Adipocyte (in vitro differentiated cells): ENCODE results near the gene KDR.

Experiments used
- DNase-seq: peaks from one replicate; pipeline ENCODE4 v3.0.0-alpha.2; 2015; ENCODE audit warnings: low read depth
- H3K27me3 ChIP-seq: replicated peaks from 2 replicates; pipeline ENCODE4 v1.7.0; 2013; ENCODE audit warnings: mild to moderate bottlenecking, low read length, moderate library complexity; ENCODE audit not compliant: control insufficient read depth, insufficient read depth
- H3K36me3 ChIP-seq: 2 replicates; pipeline ENCODE4 v1.7.0; 2013; ENCODE audit warnings: low read length, mild to moderate bottlenecking, moderate library complexity; ENCODE audit not compliant: control insufficient read depth, insufficient read depth, severe bottlenecking
- H3K4me1 ChIP-seq: 2 replicates; pipeline ENCODE4 v1.7.0; 2013; ENCODE audit warnings: mild to moderate bottlenecking, low read length, moderate library complexity; ENCODE audit not compliant: control insufficient read depth, insufficient read depth
- H3K4me3 ChIP-seq: 2 replicates; pipeline ENCODE4 v1.7.0; 2013; ENCODE audit warnings: mild to moderate bottlenecking, low read length, moderate library complexity
- H3K9ac ChIP-seq: 2 replicates; pipeline ENCODE4 v1.7.0; 2013; ENCODE audit warnings: mild to moderate bottlenecking, low read length, moderate library complexity
- H3K9me3 ChIP-seq: 2 replicates; pipeline ENCODE4 v1.7.0; 2013; ENCODE audit warnings: mild to moderate bottlenecking, low read length, moderate library complexity; ENCODE audit not compliant: control insufficient read depth

The KDR gene

DNA sequence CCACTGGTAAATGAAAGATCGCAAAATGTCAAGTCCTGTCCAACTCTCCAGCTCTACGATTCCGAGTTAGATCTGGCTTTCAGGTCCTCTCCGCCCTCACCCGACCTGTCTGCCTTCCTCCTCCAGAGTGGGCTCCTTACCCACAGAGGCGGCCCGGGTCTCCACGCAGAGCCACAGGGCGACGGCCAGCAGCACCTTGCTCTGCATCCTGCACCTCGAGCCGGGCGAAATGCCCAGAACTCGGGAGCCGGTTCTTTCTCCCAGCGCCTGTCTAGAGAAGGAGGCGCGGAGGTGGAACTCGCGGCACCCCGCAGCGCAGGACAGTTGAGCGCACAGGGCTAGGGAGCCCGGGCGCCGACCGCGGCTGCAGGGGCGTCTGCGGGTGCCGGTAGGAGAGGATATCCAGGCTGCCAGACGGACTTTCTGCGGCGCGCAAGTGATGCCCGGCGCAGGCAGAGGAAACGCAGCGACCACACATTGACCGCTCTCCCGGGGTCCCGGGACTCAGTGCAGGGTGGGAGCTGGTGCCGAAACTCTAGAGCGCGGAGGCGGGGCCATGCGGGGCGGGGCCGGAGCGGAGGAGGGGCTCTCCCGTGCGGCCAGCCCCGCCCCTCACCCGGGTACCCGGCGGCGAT is at the start of gene KDR:
TSS of gene KDR (minus strand) at position 509 of the 635 bp plus-strand sequence. CDS start at position 207, 302 bp downstream.
- H3K9ac ChIP-seq, result no peak within 1 kb of the TSS
- H3K4me3 ChIP-seq, result peak within 1 kb of the TSS; percentile 73
- H3K27me3 ChIP-seq, result peaks cover 31% of the 10 kb centered on the region
- peaks cover 5% of the 10 kb centered on the region for H3K9me3 ChIP-seq
- peaks cover 3% of the 10 kb centered on the region for H3K4me1 ChIP-seq
- H3K36me3 ChIP-seq, result no peaks in the 10 kb centered on the region
- DNase-seq, result peak; percentile 30

DNA sequence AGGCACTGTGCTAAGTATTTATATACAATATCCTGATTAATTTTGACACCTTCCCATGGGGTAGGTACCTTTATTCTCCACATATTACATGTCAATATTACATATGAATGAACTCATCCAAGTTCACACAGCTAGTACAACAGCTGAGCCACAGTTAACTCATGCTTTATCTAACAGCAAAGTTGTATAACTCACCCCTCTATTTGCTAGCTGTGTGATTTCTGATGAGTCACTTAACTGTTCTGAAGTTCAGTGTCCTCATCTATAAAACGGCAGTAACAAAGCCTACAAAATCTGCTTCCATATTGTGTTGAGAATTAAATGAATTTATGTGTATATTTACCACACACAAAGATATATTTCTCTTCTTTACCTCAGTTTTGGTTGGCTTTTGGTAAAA is 48.2 kb upstream of the KDR start:
- Histone ChIP-seq H3K27me3 (no peaks in the 10 kb centered on the region), H3K9me3 (no peaks in the 10 kb centered on the region), H3K4me1 (peaks cover 22% of the 10 kb centered on the region), H3K36me3 (no peaks in the 10 kb centered on the region), H3K9ac (no peak overlapping the region), H3K4me3 (no peak overlapping the region)
- DNase-seq, result no peak

DNA sequence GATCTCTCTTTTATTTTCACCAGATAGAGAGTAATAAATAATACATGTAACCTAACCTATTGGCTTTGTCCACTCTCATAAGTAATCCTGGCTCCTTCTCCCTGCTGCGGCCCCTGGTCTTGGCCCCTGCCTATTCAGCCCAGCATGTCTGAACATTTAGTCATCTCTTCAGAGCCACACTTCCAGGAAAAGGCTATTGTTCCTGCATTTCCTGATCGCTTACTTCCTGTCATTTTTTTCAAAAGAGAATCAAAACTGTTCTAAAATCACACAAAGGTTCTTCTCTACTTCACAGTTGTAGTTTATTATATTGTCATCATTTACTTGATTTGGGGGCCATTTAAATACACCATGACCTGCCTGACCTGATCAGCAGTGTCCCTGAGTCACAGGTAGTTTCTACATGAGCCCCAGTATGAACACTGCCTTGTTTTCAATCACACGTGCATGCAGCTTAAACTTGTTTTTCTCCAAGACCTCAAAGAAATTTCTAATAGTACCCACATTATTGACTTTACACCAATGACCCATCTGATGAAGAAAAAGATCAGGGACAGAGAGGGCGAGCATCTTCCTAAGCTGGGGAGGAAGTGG is 47.4 kb upstream of the KDR start:
- no peaks in the 10 kb centered on the region for H3K27me3 ChIP-seq
- no peak for DNase-seq

DNA sequence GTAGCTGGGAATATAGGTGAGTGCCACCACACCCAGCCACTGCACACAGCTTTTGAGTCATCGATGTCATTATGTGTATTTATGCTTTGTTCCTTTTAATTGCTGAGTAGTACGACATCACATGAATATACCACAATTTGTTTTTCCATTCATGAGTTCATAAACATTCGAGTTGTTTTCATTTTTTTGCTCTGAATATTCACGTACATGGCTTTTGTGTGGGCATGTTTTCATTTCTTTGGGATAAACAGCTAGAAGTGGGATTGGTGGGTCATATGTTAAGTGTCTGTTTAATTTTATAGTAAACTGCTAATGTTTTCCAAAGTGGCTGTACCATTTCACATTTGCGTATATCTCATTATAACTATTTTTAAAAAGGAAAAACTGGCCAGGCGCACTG is 45.1 kb upstream of the KDR start:
- Histone ChIP-seq H3K9me3 (no peaks in the 10 kb centered on the region), H3K9ac (no peak overlapping the region), H3K4me3 (no peak overlapping the region), H3K4me1 (peaks cover 14% of the 10 kb centered on the region), H3K27me3 (no peaks in the 10 kb centered on the region), H3K36me3 (no peaks in the 10 kb centered on the region)
- no peak for DNase-seq

More for the DNA sequence above, 47.4 kb upstream of the KDR start:
- Histone ChIP-seq H3K4me3 (no peak overlapping the region), H3K36me3 (no peaks in the 10 kb centered on the region), H3K4me1 (peaks cover 22% of the 10 kb centered on the region), H3K9ac (no peak overlapping the region), H3K9me3 (no peaks in the 10 kb centered on the region)

DNA sequence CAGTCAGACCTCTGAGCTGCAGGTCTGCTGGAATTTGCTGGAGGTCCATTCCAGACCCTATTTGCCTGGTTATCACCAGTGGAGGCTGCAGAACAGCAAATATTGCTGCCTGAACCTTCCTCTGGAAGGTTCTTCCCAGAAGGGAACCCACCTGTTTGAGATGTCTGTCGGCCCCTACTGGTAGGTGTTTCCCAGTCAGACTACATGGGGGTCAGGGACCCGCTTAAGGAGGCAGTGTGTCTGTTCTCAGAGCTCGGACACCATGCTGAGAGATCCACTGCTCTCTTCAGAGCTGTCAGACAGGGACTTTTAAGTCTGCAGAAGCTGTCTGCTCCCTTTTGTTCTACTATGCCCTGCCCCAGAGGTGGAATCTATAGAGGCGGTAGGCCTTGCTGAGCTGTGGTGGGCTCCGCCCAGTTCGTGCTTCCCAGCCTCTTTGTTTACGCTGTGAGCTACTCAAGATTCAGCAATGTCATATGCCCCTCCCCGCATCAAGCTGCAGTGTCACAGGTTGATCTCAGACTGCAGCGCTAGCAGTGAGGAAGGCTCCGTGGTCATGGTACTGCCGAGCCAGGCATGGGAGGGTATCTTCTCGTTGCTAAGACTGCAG is 44.1 kb upstream of the KDR start:
- no peak for DNase-seq
- Histone ChIP-seq H3K36me3 (no peaks in the 10 kb centered on the region), H3K4me1 (peaks cover 8% of the 10 kb centered on the region), H3K4me3 (no peak overlapping the region), H3K9ac (no peak overlapping the region), H3K9me3 (no peaks in the 10 kb centered on the region), H3K27me3 (no peaks in the 10 kb centered on the region)

DNA sequence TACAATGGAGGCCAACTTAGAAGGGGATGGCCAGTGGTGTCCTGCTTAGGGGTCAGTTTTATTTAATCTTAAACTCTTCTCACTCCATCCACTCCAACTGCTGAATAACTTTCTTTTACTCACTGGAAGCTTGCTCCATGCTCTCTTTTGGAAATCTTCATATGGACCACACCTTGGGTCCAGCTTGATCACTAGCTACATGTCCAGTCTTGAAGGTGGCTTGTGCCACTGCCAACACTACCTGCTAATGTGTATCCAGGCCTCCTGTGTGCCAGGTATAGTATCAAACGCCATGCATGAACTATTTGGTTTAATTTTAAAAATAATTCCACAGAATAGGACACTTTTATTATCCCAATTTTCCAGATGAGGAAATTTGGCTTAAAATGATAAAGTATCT is 37.0 kb upstream of the KDR start:
- Histone ChIP-seq H3K9me3 (no peaks in the 10 kb centered on the region), H3K36me3 (no peaks in the 10 kb centered on the region), H3K9ac (no peak overlapping the region), H3K27me3 (peaks cover 1% of the 10 kb centered on the region), H3K4me3 (no peak overlapping the region), H3K4me1 (peaks cover 10% of the 10 kb centered on the region)
- no peak for DNase-seq

DNA sequence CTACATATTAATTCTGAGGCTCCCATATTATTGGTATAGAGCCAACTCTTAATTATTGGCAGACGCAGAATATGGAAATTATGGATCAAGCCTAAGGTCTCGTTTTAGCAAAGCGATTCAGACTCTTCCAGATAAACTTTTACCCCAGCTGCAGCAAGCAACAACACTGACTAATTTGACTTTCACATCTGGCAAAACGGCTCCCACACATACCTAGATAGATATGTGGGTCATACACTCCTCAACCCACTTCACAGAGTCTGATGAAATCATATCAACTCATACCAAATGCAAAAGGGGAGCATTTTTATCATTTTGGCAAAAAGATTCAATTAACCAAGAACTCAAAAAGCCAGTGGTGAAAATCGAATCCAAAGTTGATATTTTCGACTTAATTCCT is 36.3 kb upstream of the KDR start:
- Histone ChIP-seq H3K9me3 (no peaks in the 10 kb centered on the region), H3K4me3 (no peak overlapping the region), H3K36me3 (no peaks in the 10 kb centered on the region), H3K27me3 (peaks cover 7% of the 10 kb centered on the region), H3K4me1 (peaks cover 10% of the 10 kb centered on the region), H3K9ac (no peak overlapping the region)
- no peak for DNase-seq

DNA sequence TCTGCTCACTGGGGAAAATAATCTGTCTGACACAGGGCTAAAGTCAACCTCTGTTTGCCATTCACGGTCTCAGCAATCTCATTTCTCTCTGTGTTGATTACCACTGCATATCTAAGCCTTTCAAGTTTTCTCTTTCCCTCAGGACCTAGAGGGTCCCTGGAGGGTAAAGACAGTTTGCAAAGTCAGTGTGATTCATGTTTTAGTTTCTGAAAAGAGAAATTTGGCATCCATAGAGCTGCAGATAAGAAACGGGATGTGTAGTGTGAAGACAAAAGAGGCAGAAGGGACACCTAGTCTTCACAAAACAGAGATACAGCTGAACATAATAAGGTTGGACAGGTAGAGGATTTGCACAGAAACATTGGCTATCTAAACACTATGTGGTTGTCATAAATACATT is 34.5 kb upstream of the KDR start:
- Histone ChIP-seq H3K36me3 (no peaks in the 10 kb centered on the region), H3K9ac (no peak overlapping the region), H3K4me3 (no peak overlapping the region), H3K4me1 (peaks cover 10% of the 10 kb centered on the region), H3K27me3 (peaks cover 7% of the 10 kb centered on the region), H3K9me3 (no peaks in the 10 kb centered on the region)
- DNase-seq, result no peak

DNA sequence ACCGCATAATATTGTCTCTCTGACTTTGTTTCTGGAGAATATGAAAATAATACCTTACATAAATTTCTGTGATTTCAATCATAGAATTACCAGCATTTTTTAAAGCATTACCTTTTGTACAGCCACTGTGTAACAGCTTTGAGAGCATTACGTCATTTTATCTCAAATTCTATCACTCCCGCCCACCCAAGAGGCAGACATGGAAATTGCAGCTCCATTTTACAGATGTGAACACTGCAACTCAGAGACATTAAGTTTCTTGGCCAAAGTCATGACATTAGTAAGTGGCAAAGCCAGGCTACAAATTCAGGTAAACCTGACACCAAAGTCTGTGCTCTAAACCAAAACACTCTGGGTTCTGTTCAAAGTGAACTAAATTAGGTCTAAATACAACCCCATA is 33.6 kb upstream of the KDR start:
- DNase-seq, result no peak
- H3K27me3 ChIP-seq, result peaks cover 7% of the 10 kb centered on the region
- H3K4me1 ChIP-seq, result peaks cover 10% of the 10 kb centered on the region
- H3K36me3 ChIP-seq, result no peaks in the 10 kb centered on the region
- H3K9ac ChIP-seq, result no peak overlapping the region
- H3K9me3 ChIP-seq, result no peaks in the 10 kb centered on the region
- no peak overlapping the region for H3K4me3 ChIP-seq

DNA sequence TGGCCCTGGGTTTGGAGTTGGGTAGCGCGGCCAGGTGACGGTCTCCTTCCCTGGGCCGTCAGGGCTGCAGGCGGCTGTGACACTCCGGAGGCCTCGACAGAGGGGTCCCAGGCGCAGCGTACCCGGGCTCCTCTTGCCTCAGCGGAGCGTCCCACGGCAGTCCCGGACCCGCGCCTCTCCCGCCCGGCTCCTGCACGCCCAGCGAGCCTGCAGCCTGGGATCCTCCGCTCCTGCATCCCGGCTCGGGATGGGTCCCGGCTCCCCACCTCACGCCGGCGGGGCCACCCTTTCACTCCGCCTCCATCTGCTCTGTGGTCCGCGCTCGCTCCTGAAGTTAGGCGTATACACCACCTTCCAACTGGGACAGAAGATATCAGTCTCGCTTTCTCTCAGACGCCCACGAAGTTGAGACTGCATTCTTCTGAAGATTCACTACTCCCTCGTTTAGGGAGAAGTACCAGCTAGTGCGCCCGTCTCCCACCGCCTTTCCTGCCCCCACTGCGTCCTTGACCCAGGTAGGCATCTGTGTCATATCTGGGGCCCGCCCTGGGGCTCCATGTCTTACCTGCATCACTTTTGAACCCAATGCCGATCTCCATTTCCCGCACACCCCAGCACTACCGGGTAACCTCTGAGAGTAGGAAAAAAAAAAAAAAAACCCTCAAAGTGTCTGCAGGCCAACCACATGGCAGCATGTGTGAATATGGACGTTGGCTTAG is 32.3 kb upstream of the KDR start:
- Histone ChIP-seq H3K27me3 (peaks cover 7% of the 10 kb centered on the region), H3K9me3 (no peaks in the 10 kb centered on the region), H3K36me3 (no peaks in the 10 kb centered on the region), H3K4me1 (peaks cover 10% of the 10 kb centered on the region), H3K4me3 (peak overlapping the region; percentile 13), H3K9ac (no peak overlapping the region)
- DNase-seq, result no peak

DNA sequence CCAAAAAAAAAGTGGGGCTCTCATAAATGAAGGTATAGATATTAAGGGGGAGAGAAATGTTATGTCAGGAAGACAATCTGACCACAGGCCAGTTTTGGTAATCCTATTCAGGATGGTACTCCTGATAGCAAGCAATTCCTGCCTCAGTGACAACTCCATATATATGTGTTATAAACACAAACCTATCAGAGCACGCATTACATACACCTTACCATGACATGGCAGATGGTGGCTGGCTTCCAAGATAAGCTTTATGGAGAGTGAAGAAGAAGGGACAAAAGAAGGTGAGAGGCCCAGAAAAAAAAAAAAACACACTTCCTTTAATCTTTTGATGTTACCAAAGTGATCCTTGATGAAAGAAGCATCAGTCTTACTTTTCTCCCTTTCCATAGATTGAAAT is 29.5 kb upstream of the KDR start:
- no peaks in the 10 kb centered on the region for H3K9me3 ChIP-seq
- no peaks in the 10 kb centered on the region for H3K36me3 ChIP-seq
- H3K4me3 ChIP-seq, result no peak overlapping the region
- DNase-seq, result no peak
- H3K4me1 ChIP-seq, result peaks cover 9% of the 10 kb centered on the region
- H3K9ac ChIP-seq, result no peak overlapping the region
- H3K27me3 ChIP-seq, result peaks cover 7% of the 10 kb centered on the region
